HG03342 (cell line): ENCODE measurements around the gene PCDHA9.
"Not testable (repeated sequence)": the region's sequence is repeated elsewhere in the genome, so short reads cannot be mapped to it uniquely, and the experiment has no call there.

ENCODE experiments used
- ATAC-seq: cut with Tn5 transposase; IDR thresholded peaks from one replicate; pipeline ENCODE4 v1.9.1; 2021; ENCODE audit warnings: mild to moderate bottlenecking, moderate library complexity; ENCODE audit not compliant: unreplicated experiment

PCDHA9 gene

GRCh38 chr5:140835622-140836510, 12.3 kb upstream of the PCDHA9 start:
- ATAC-seq = no peak

GRCh38 chr5:140840978-140841962, 6.9 kb upstream of the PCDHA9 start, which contains the start of gene PCDHA8:
TSS of gene PCDHA8 (plus strand) at chr5:140841187. CDS start at chr5:140841322, 135 bp downstream.
- ATAC-seq = no peak

- ATAC-seq = no peak
Measured at GRCh38 chr5:140842798-140843733, 5.1 kb upstream of the PCDHA9 start.

- not testable (repeated sequence) for ATAC-seq
Measured at GRCh38 chr5:140849831-140850634, 1.9 kb downstream of the PCDHA9 start.

GRCh38 chr5:140855772-140856674, 7.8 kb downstream of the PCDHA9 start, which contains the start of gene PCDHA10:
TSS of gene PCDHA10 (plus strand) at chr5:140855897. CDS start at chr5:140856049, 152 bp downstream.
- ATAC-seq = no peak

GRCh38 chr5:140857177-140857986, 9.2 kb downstream of the PCDHA9 start:
- no peak for ATAC-seq

- no peak for ATAC-seq
Measured at GRCh38 chr5:140857987-140858240, 9.7 kb downstream of the PCDHA9 start.

GRCh38 chr5:140862441-140863295, 14.5 kb downstream of the PCDHA9 start:
- ATAC-seq = no peak

- ATAC-seq = no peak
Measured at GRCh38 chr5:140868721-140869554, 20.8 kb downstream of the PCDHA9 start, which contains the start of gene PCDHA11. TSS of gene PCDHA11 (plus strand) at chr5:140868957. CDS start at chr5:140869104, 147 bp downstream.

- no peak for ATAC-seq
Measured at GRCh38 chr5:140869555-140869886, 21.3 kb downstream of the PCDHA9 start.

GRCh38 chr5:140870221-140871201, 22.3 kb downstream of the PCDHA9 start:
- no peak for ATAC-seq

GRCh38 chr5:140875085-140876065, 27.2 kb downstream of the PCDHA9 start, which contains the start of gene PCDHA12:
TSS of gene PCDHA12 (plus strand) at chr5:140875308. CDS start at chr5:140875473, 165 bp downstream.
- ATAC-seq = no peak

- not testable (repeated sequence) for ATAC-seq
Measured at GRCh38 chr5:140876541-140877261, 28.5 kb downstream of the PCDHA9 start.
